Osteoblast (primary cell): Measurements from ENCODE around the gene P2RY6. TPM values are rescaled to one million over a fixed set of nuclear protein-coding genes. Genes with fewer than 3 reads are reported as not detected.

Source experiments
- DNase-seq: peaks from one replicate; pipeline ENCODE4 v3.0.0; 2011; ENCODE audit warnings: low spot score, mixed read lengths; ENCODE audit not compliant: insufficient read length; ENCODE audit errors: missing footprints
- H2AFZ ChIP-seq: 2 replicates; pipeline ENCODE4 v1.6.0; 2011; ENCODE audit warnings: mild to moderate bottlenecking, low read length
- H3K27ac ChIP-seq: 2 replicates; pipeline ENCODE4 v1.5.1; 2011; ENCODE audit warnings: mild to moderate bottlenecking, low read depth, low read length, moderate library complexity
- H3K27me3 ChIP-seq: 2 replicates; pipeline ENCODE4 v1.6.0; 2012; ENCODE audit warnings: mild to moderate bottlenecking, control low read depth, inconsistent platforms, low read length, moderate library complexity; ENCODE audit not compliant: insufficient read depth
- H3K36me3 ChIP-seq: 2 replicates; pipeline ENCODE4 v1.5.1; 2011; ENCODE audit warnings: mild to moderate bottlenecking, low read length, control low read depth, moderate library complexity; ENCODE audit not compliant: insufficient read depth
- H3K4me1 ChIP-seq: 2 replicates; pipeline ENCODE4 v1.5.1; 2011; ENCODE audit warnings: mild to moderate bottlenecking, low read length, control low read depth, moderate library complexity; ENCODE audit not compliant: insufficient read depth
- H3K4me2 ChIP-seq: 2 replicates; pipeline ENCODE4 v1.6.0; 2011; ENCODE audit warnings: mild to moderate bottlenecking, low read length; ENCODE audit not compliant: insufficient read depth
- H3K4me3 ChIP-seq: fragments of 200-600 bp; sonication (generic); 3 replicates; pipeline ENCODE4 v1.5.1; 2012; ENCODE audit warnings: mild to moderate bottlenecking, low read length, inconsistent platforms; ENCODE audit not compliant: insufficient read depth
- H3K79me2 ChIP-seq: 2 replicates; pipeline ENCODE4 v1.6.0; 2012; ENCODE audit warnings: mild to moderate bottlenecking, low read length, control low read depth, inconsistent platforms; ENCODE audit not compliant: insufficient read depth
- H3K9me3 ChIP-seq: 2 replicates; pipeline ENCODE4 v1.5.1; 2011; ENCODE audit warnings: low read depth, low read length, control low read depth
- H4K20me1 ChIP-seq: 2 replicates; pipeline ENCODE4 v1.6.0; 2012; ENCODE audit warnings: mild to moderate bottlenecking, low read length, control low read depth; ENCODE audit not compliant: insufficient read depth
- total RNA-seq: library from RNA; depleted of rRNA; stranded (reverse); fragments of >200 nt; gene quantifications from 2 replicates; pipeline ENCODE4 v1.2.3, GENCODE V29; 2012
- TF ChIP-seq, protein P1 (sequence below): IDR thresholded peaks from 2 replicates; pipeline ENCODE4 v1.5.1; 2011; ENCODE audit warnings: mild to moderate bottlenecking, low read depth, low read length, moderate library complexity; ENCODE audit errors: extremely low read depth

P2RY6 gene
- total RNA-seq, 1 donor, result 0.72 TPM

- Histone ChIP-seq H3K9me3 (no peaks in the 10 kb centered on the region), H3K27me3 (no peaks in the 10 kb centered on the region), H3K36me3 (no peaks in the 10 kb centered on the region), H3K4me3 (no peak overlapping the region), H3K4me2 (no peak overlapping the region), H2AFZ (peak overlapping the region; percentile 28), H4K20me1 (no peaks in the 10 kb centered on the region), H3K27ac (peak overlapping the region; percentile 94), H3K4me1 (peaks cover 38% of the 10 kb centered on the region), H3K79me2 (no peaks in the 10 kb centered on the region)
- TF ChIP-seq, protein P1, sequence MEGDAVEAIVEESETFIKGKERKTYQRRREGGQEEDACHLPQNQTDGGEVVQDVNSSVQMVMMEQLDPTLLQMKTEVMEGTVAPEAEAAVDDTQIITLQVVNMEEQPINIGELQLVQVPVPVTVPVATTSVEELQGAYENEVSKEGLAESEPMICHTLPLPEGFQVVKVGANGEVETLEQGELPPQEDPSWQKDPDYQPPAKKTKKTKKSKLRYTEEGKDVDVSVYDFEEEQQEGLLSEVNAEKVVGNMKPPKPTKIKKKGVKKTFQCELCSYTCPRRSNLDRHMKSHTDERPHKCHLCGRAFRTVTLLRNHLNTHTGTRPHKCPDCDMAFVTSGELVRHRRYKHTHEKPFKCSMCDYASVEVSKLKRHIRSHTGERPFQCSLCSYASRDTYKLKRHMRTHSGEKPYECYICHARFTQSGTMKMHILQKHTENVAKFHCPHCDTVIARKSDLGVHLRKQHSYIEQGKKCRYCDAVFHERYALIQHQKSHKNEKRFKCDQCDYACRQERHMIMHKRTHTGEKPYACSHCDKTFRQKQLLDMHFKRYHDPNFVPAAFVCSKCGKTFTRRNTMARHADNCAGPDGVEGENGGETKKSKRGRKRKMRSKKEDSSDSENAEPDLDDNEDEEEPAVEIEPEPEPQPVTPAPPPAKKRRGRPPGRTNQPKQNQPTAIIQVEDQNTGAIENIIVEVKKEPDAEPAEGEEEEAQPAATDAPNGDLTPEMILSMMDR, result no peak
- DNase-seq, result no peak
Observed at GRCh38 chr11:73259406-73260126, 12.6 kb upstream of the P2RY6 start.

DNA sequence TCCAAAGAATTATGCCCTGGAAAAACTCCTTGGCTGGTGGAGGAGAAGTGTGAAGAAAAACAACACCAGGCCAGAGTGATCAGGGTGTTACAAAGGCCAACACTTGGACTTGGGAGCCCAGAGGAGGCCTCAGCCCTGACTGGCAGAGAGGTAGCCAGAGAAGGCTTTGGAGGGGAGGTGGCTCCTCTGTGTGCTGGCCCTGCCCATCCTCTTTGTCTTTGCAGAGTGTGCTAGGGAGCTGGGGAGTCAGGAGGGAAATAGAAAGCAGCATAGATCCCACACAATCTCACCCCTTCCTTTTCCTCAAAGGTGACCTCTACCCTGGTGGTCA, 12.0 kb upstream of the P2RY6 start:
- Histone ChIP-seq H3K4me1 (peaks cover 43% of the 10 kb centered on the region), H3K36me3 (no peaks in the 10 kb centered on the region), H3K27me3 (no peaks in the 10 kb centered on the region), H3K79me2 (no peaks in the 10 kb centered on the region), H4K20me1 (no peaks in the 10 kb centered on the region), H3K9me3 (no peaks in the 10 kb centered on the region), H2AFZ (peak overlapping the region; percentile 50), H3K4me2 (no peak overlapping the region), H3K27ac (no peak overlapping the region), H3K4me3 (no peak overlapping the region)
- DNase-seq, result peak; percentile 30
- TF ChIP-seq, protein P1, result no peak

DNA sequence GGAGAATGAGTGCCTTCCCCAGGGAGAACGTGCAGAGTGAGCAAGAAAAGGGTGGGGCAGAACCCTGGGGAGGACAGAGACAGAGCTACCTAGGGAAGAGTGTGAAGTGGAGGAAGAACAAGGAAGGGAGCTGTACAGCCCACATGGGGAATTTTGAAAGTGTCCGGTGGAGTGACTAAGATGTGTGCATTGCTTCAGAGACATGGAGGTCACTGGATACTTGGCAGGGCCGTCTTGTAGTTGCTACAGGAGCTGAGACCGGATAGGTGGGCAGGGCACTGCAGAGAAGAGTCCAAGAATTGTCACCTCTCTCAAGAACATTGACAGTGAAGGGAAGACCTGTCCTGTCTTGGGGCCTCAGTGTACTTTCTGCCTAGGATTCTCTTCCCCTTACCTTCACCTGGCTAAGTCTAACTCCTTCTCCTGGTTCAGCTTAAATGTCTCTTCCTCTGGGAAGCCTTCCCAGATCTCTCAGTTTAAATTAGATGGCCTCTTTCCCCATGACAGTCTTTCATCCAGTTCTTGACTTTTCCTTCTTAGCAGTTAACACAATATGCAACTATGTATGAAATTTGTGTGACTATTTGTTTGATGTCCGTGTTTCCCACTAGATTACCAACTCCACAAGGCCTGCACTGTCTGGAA, 9.2 kb upstream of the P2RY6 start:
- Histone ChIP-seq H3K9me3 (no peaks in the 10 kb centered on the region), H4K20me1 (no peaks in the 10 kb centered on the region), H3K4me1 (peaks cover 31% of the 10 kb centered on the region), H3K36me3 (no peaks in the 10 kb centered on the region), H3K4me3 (no peak overlapping the region), H3K79me2 (no peaks in the 10 kb centered on the region), H2AFZ (no peak overlapping the region), H3K27ac (no peak overlapping the region), H3K4me2 (no peak overlapping the region), H3K27me3 (no peaks in the 10 kb centered on the region)
- DNase-seq, result peak; percentile 83
- TF ChIP-seq, protein P1, result no peak

- Histone ChIP-seq H3K4me2 (no peak overlapping the region), H4K20me1 (no peaks in the 10 kb centered on the region), H3K4me1 (peaks cover 24% of the 10 kb centered on the region), H3K79me2 (no peaks in the 10 kb centered on the region), H3K4me3 (no peak overlapping the region), H2AFZ (no peak overlapping the region), H3K9me3 (no peaks in the 10 kb centered on the region), H3K27me3 (no peaks in the 10 kb centered on the region), H3K27ac (no peak overlapping the region), H3K36me3 (no peaks in the 10 kb centered on the region)
- TF ChIP-seq, protein P1, result no peak
- no peak for DNase-seq
Observed at GRCh38 chr11:73263640-73264039, 8.5 kb upstream of the P2RY6 start.
